C4-2B (cell line): Measurements from ENCODE around the gene RNPEP.
A peak's percentile ranks its signal among the peaks of the same experiment; 100 is the strongest.
"Not testable (repeated sequence)": the region's sequence is repeated elsewhere in the genome, so short reads cannot be mapped to it uniquely, and the experiment has no call there.

Source experiments
- H3K27ac ChIP-seq: fragments of 450-650 bp; 2 replicates; pipeline ENCODE4 v1.5.1; 2017
- CTCF ChIP-seq: fragments of 450-650 bp; conservative IDR thresholded peaks from 2 replicates; pipeline ENCODE4 v1.5.1; 2017; ENCODE audit warnings: mild to moderate bottlenecking
- ZFX ChIP-seq: fragments of 450-650 bp; IDR thresholded peaks from 2 replicates; pipeline ENCODE4 v1.6.1; 2017

The RNPEP gene

GRCh38 chr1:201947697-201948008 is 34.8 kb upstream of the RNPEP start:
- no peak overlapping the region for H3K27ac ChIP-seq
- TF ChIP-seq ZFX, result no peak
- TF ChIP-seq CTCF, result no peak

- H3K27ac ChIP-seq, result no peak overlapping the region
- no peak for TF ChIP-seq CTCF
Measured at GRCh38 chr1:201949491-201949890, 33.0 kb upstream of the RNPEP start.

GRCh38 chr1:201954263-201955008 is 28.0 kb upstream of the RNPEP start:
- no peak for TF ChIP-seq CTCF
- no peak for TF ChIP-seq ZFX
- H3K27ac ChIP-seq, result peak overlapping the region; percentile 96

GRCh38 chr1:201955009-201955728 is 27.3 kb upstream of the RNPEP start, which contains the start of gene TIMM17A:
TSS of gene TIMM17A (plus strand) at chr1:201955503. CDS start at chr1:201955527, 24 bp downstream.
- TF ChIP-seq CTCF, result no peak
- no peak for TF ChIP-seq ZFX
- peak within 1 kb of the TSS; percentile 96 for H3K27ac ChIP-seq

- TF ChIP-seq ZFX (peak; percentile 26; the same call in 1 of the 2 replicates), CTCF (no peak)
- H3K27ac ChIP-seq, result peak overlapping the region; percentile 96
Measured at GRCh38 chr1:201955729-201956143, 26.7 kb upstream of the RNPEP start.

GRCh38 chr1:201958348-201958747 is 24.1 kb upstream of the RNPEP start:
- TF ChIP-seq CTCF (no peak), ZFX (no peak)
- no peak overlapping the region for H3K27ac ChIP-seq

- not testable (repeated sequence) for H3K27ac ChIP-seq
Measured at GRCh38 chr1:201962382-201962781, 20.1 kb upstream of the RNPEP start.

GRCh38 chr1:201964261-201964660 is 18.2 kb upstream of the RNPEP start:
- no peak overlapping the region for H3K27ac ChIP-seq
- TF ChIP-seq ZFX (no peak), CTCF (no peak)
